ENCODE measurements around the gene EIF5A. TPM values are rescaled to one million over a fixed set of nuclear protein-coding genes. Genes with fewer than 3 reads are reported as not detected.

The EIF5A gene
- total and polyA plus RNA-seq, 9 of the 15 experiments (the other 6 are each of a cell fraction or from before 2014, with no cell fraction given): 22.9 to 1,163 (median 772) TPM

- TF ChIP-seq BRF2 (IDR thresholded peaks at IDR 0.05; ENCODE audit: borderline replicate concordance, insufficient read depth, insufficient read length) (no peak), SAP30 (IDR thresholded peaks at IDR 0.05; ENCODE audit: borderline replicate concordance, insufficient read depth, low read depth, low read length, poor library complexity, severe bottlenecking) (no peak), KLF13 (tag; IDR thresholded peaks at IDR 0.05; ENCODE audit: borderline replicate concordance, low read depth) (no peak), L3MBTL2 (IDR thresholded peaks at IDR 0.05) (peak; percentile 74), POLR3A (IDR thresholded peaks at IDR 0.05; ENCODE audit: borderline replicate concordance, extremely low read depth, insufficient read depth, insufficient read length) (no peak), ZNF77 (CRISPR knock-in tag; IDR thresholded peaks at IDR 0.05) (no peak), TCF3 (CRISPR knock-in tag; IDR thresholded peaks at IDR 0.05) (no peak), ZNF764 (CRISPR knock-in tag; IDR thresholded peaks at IDR 0.05; ENCODE audit: low read depth) (no peak), RBM15 (IDR thresholded peaks at IDR 0.05; ENCODE audit: insufficient read depth, low read length) (no peak), PREB (CRISPR knock-in tag; IDR thresholded peaks at IDR 0.05) (no peak), RNF219 (CRISPR knock-in tag; IDR thresholded peaks at IDR 0.05) (no peak), ZNF324 (CRISPR knock-in tag; IDR thresholded peaks at IDR 0.05) (no peak), TEAD4 (IDR thresholded peaks at IDR 0.05; ENCODE audit: low read length) (0 out of 2 replicates have a peak, but pooled peaks have one; percentile 40), TEAD4 (CRISPR knock-in tag; IDR thresholded peaks at IDR 0.05; ENCODE audit: borderline replicate concordance) (no peak; the same call in 1 of the 2 replicates), ZNF124 (CRISPR knock-in tag; IDR thresholded peaks at IDR 0.05) (no peak), BDP1 (IDR thresholded peaks at IDR 0.05; ENCODE audit: insufficient read depth, insufficient read length) (no peak), THRB (CRISPR knock-in tag; conservative IDR thresholded peaks at IDR 0.05) (no peak), U2AF2 (optimal IDR thresholded peaks at IDR 0.05; ENCODE audit: low read depth, low read length) (no peak), SRSF1 (IDR thresholded peaks at IDR 0.05; ENCODE audit: low read depth, low read length) (no peak), CBFB (CRISPR knock-in tag; IDR thresholded peaks at IDR 0.05) (peak; percentile 37; the same call in 1 of the 2 replicates), NFYB (IDR thresholded peaks at IDR 0.05; ENCODE audit: extremely low read depth, insufficient read length) (no peak)
Observed at GRCh38 chr17:7280519-7281073, 26.8 kb upstream of the EIF5A start (continued).
